Ascending aorta (tissue), 2 donors: ENCODE results near the gene SLC9A1. TPM values are rescaled to one million over a fixed set of nuclear protein-coding genes. Genes with fewer than 3 reads are reported as not detected.

ENCODE experiments used
- DNase-seq, 2 donors: peaks; one replicate each; pipeline ENCODE4 v3.0.0-alpha.2; 2019; ENCODE audit warnings: low spot score in 2 of 2
- H3K27ac ChIP-seq, 2 donors: fragments of 200-600 bp; sonication (generic); one replicate each; pipeline ENCODE4 v1.5.1; 2016 to 2017; ENCODE audit warnings: mild to moderate bottlenecking in 1 of 2
- H3K27me3 ChIP-seq: fragments of 200-600 bp; sonication (generic); one replicate; pipeline ENCODE4 v1.5.1; 2017
- H3K36me3 ChIP-seq, 2 donors: fragments of 200-600 bp; sonication (generic); one replicate each; pipeline ENCODE4 v1.5.1; 2016
- H3K4me1 ChIP-seq, 2 donors: fragments of 200-600 bp; sonication (generic); one replicate each; pipeline ENCODE4 v1.5.1; 2016 to 2017; ENCODE audit warnings: mild to moderate bottlenecking in 1 of 2
- H3K4me3 ChIP-seq, 2 donors: fragments of 200-600 bp; sonication (generic); one replicate each; pipeline ENCODE4 v1.5.1; 2016 to 2017; ENCODE audit warnings: mild to moderate bottlenecking in 1 of 2
- H3K9me3 ChIP-seq, 2 donors: fragments of 200-600 bp; sonication (generic); one replicate each; pipeline ENCODE4 v1.5.1; 2016
- CTCF ChIP-seq, 3 experiments: fragments of 200-600 bp in 2 of 3; fragments of 450-650 bp in 1 of 3; sonication (generic) in 2 of 3; IDR thresholded peaks; one replicate each; pipeline ENCODE4 v1.5.1; 2016 to 2019; ENCODE audit warnings: antibody characterized with exemption in 3 of 3, mild to moderate bottlenecking in 1 of 3, moderate library complexity in 1 of 3
- intact Hi-C: fragments of 100-400 bp; cut with DNase I; formaldehyde crosslinking; loops from one replicate; pipeline ENCODE4 v1.15.1; 2023
- total RNA-seq: library from RNA; depleted of rRNA; stranded (reverse); fragments of >200 nt; gene quantifications from one replicate; pipeline ENCODE4 v1.1.0, GENCODE V29; 2016

SLC9A1 gene
- total RNA-seq, 1 donor from 2014 or later: 22.0 TPM

- intact Hi-C loops: no loop called here
- no peak overlapping the region for H3K27ac ChIP-seq
- H3K4me3 ChIP-seq: no peak overlapping the region
- peaks cover 0 to 3% of the 10 kb centered on the region in 2 donors for H3K36me3 ChIP-seq
- peaks cover 12 to 21% of the 10 kb centered on the region in 2 donors for H3K4me1 ChIP-seq
- no peaks in the 10 kb centered on the region for H3K27me3 ChIP-seq
- H3K9me3 ChIP-seq: no peaks in the 10 kb centered on the region
- DNase-seq: no peak
- no peak for TF ChIP-seq CTCF (IDR thresholded peaks at IDR 0.05)
Measured at GRCh38 chr1:27124405-27124804, 30.5 kb downstream of the SLC9A1 start.

DNA sequence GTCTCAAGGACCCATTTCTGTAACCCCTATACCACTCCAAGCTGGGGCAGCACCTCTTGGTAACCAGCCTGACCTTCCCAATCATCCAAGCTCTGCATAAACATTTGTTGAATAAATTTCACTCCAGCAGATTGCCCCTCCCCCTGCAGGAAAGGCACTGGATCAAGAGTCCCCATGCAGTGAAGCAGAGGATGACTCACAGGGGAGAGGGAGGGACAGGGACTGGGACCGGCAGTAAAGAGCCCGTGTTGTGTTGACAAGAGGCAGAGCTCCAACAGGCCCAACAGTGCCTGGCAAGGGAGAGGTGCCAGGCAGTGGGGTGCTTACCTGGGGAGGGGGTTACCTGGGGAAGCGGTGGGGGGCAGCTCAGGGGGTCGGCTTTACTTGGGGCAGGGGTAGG lies 32.3 kb downstream of the SLC9A1 start:
- H3K4me1 ChIP-seq: peaks cover 18 to 38% of the 10 kb centered on the region in 2 donors
- H3K36me3 ChIP-seq: no peaks in the 10 kb centered on the region
- TF ChIP-seq CTCF (IDR thresholded peaks at IDR 0.05): no peak
- DNase-seq: peak in 1 of 2 donors; percentile 85
- H3K9me3 ChIP-seq: no peaks in the 10 kb centered on the region
- intact Hi-C loops: no loop called here
- H3K27ac ChIP-seq: peak overlapping the region; percentile 64 to 87
- H3K4me3 ChIP-seq: no peak overlapping the region
- H3K27me3 ChIP-seq: no peaks in the 10 kb centered on the region

DNA sequence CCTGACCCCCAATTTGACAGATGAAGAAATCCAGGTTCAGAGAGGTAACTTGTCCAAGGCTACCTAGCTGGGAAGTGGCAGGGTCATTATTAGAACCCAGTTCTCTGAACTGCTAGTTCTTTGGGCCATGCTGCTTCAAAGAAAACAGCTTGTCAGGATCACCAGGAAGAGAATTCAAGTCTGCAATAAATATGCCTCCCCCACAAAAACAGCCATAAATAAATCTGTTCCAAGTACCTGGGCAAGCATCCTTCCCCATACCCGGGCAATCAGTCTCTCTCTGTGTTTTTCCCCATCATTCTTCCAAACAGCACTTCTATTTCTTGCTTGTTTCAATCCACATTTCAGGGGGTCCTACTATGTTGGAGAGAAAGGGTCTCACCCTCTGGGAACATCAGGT lies 34.1 kb downstream of the SLC9A1 start:
- intact Hi-C loops: no loop called here
- no peaks in the 10 kb centered on the region for H3K27me3 ChIP-seq
- peak overlapping the region; percentile 83 to 87 for H3K27ac ChIP-seq
- no peak for DNase-seq
- H3K9me3 ChIP-seq: no peaks in the 10 kb centered on the region
- peaks cover 25 to 56% of the 10 kb centered on the region in 2 donors for H3K4me1 ChIP-seq
- no peak for TF ChIP-seq CTCF (IDR thresholded peaks at IDR 0.05)
- H3K36me3 ChIP-seq: no peaks in the 10 kb centered on the region
- no peak overlapping the region for H3K4me3 ChIP-seq

DNA sequence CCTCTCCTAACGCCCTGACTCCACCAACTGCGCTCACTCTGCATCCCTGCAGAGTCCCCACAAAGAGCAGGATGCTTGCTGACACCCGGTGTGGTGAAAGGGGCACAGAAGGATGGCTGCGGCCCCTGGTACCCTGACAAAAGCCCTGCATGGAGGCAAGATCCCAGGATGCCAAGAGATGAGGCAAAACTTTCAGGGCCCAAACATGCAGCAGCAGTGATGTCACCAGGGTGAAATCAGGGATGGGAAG lies 36.6 kb downstream of the SLC9A1 start:
- H3K36me3 ChIP-seq: no peaks in the 10 kb centered on the region
- H3K9me3 ChIP-seq: no peaks in the 10 kb centered on the region
- no peak for DNase-seq
- H3K4me1 ChIP-seq: peaks cover 25 to 57% of the 10 kb centered on the region in 2 donors
- TF ChIP-seq CTCF (IDR thresholded peaks at IDR 0.05): no peak
- peak overlapping the region; percentile 83 to 87 for H3K27ac ChIP-seq
- no peaks in the 10 kb centered on the region for H3K27me3 ChIP-seq
- H3K4me3 ChIP-seq: no peak overlapping the region
- intact Hi-C loops: loop anchor here (2.0 to 10.0 kb wide), 2 partner anchors 36 to 276 kb away; partner anchors contain the start of genes GPR3 and SLC9A1

- no peak for DNase-seq
- peak overlapping the region; percentile 83 to 87 for H3K27ac ChIP-seq
- intact Hi-C loops: loop anchor here (2.0 to 10.0 kb wide), 2 partner anchors 37 to 277 kb away; partner anchors contain the start of genes GPR3 and SLC9A1
- H3K4me3 ChIP-seq: no peak overlapping the region
- no peaks in the 10 kb centered on the region for H3K9me3 ChIP-seq
- TF ChIP-seq CTCF (IDR thresholded peaks at IDR 0.05): no peak
- H3K4me1 ChIP-seq: peaks cover 25 to 56% of the 10 kb centered on the region in 2 donors
- H3K27me3 ChIP-seq: no peaks in the 10 kb centered on the region
- H3K36me3 ChIP-seq: no peaks in the 10 kb centered on the region
Measured at GRCh38 chr1:27117733-27118439, 37.0 kb downstream of the SLC9A1 start.
